Measurements from ENCODE around the gene SZT2. TPM values are rescaled to one million over a fixed set of nuclear protein-coding genes. Genes with fewer than 3 reads are reported as not detected.
"Not testable (repeated sequence)": the region's sequence is repeated elsewhere in the genome, so short reads cannot be mapped to it uniquely, and the experiment has no call there.

Gene SZT2
- total and polyA plus RNA-seq, 2 of the 4 experiments (the other 2 are of a cell fraction), result 9.5 to 14.3 TPM

GRCh38 chr1:43501806-43502205 lies 112.1 kb downstream of the SZT2 start:
- H3K4me1 ChIP-seq (ENCODE audit: control insufficient read depth, insufficient read depth, low read length); in situ Hi-C loops (cut with MboI; ENCODE audit: low sequenced_read_pairs); H3K4me3 ChIP-seq (ENCODE audit: insufficient read depth, low read depth, low read length); H4K5ac ChIP-seq (ENCODE audit: low read depth, low read length); BruUV-seq (replicated peaks); H4K8ac ChIP-seq (ENCODE audit: low read depth in 2 of 2, low read length in 2 of 2); H3K9me3 ChIP-seq (ENCODE audit: control insufficient read depth, insufficient read depth, low read length); H3K9me1 ChIP-seq (ENCODE audit: insufficient read depth, low read length); H3K79me1 ChIP-seq (ENCODE audit: low read depth in 1 of 2, low read length in 2 of 2); H2BK15ac ChIP-seq (ENCODE audit: low read depth, low read length); H2BK20ac ChIP-seq (ENCODE audit: low read depth, low read length); H3K18ac ChIP-seq (ENCODE audit: low read depth, low read length); H3K36me3 ChIP-seq (ENCODE audit: control insufficient read depth, insufficient read depth, low read length); H2AK9ac ChIP-seq (replicated peaks; ENCODE audit: low read depth, low read length, poor library complexity); H4K20me1 ChIP-seq (ENCODE audit: insufficient read depth, low read length); H3K27ac ChIP-seq (ENCODE audit: insufficient read depth, low read length); POLR2A ChIA-PET (ENCODE audit: unreplicated experiment); ATAC-seq (ENCODE audit: low read depth); H3K14ac ChIP-seq (replicated peaks; ENCODE audit: low read depth, low read length); H3K4me2 ChIP-seq (ENCODE audit: low read depth, low read length); H2AFZ ChIP-seq (replicated peaks; ENCODE audit: low read length, poor library complexity); H2BK5ac ChIP-seq (ENCODE audit: low read depth, low read length, poor library complexity, severe bottlenecking); H4K91ac ChIP-seq (ENCODE audit: insufficient read depth, low read depth, low read length); dilution Hi-C loops (cut with HindIII; ENCODE audit: low sequenced_read_pairs, unreplicated experiment); H2BK120ac ChIP-seq (ENCODE audit: low read depth, low read length); CTCF ChIA-PET; H3K56ac ChIP-seq (ENCODE audit: extremely low read depth, insufficient read depth, low read length); H3K4ac ChIP-seq (ENCODE audit: low read depth, low read length); H2AK5ac ChIP-seq (ENCODE audit: low read depth, low read length); H3K9ac ChIP-seq (ENCODE audit: low read depth, low read length); H3K27me3 ChIP-seq (ENCODE audit: control insufficient read depth, insufficient read depth, low read length); H3K23ac ChIP-seq (ENCODE audit: low read depth, low read length); intact Hi-C loops (cut with micrococcal nuclease); DNase-seq: not testable (repeated sequence)
- no CpG with 5 or more reads among the region's 33 CpGs for WGBS, 2 experiments (ENCODE audit: extremely low coverage in 2 of 2, insufficient read length in 1 of 2)
